ENCODE data around the gene HOXD12.

- TF ChIP-seq CTCF (IDR thresholded peaks at IDR 0.05) (no peak), POLR2A (IDR thresholded peaks at IDR 0.05) (no peak), EP300 (IDR thresholded peaks at IDR 0.05) (no peak)
These were observed 17.1 kb upstream of the HOXD12 start for GRCh38 chr2:176082525-176082823.

All from stomach (tissue), 4 donors.